Lower lobe of right lung (tissue), 2 donors: ENCODE measurements around the gene DDX51. TPM values are rescaled to one million over a fixed set of nuclear protein-coding genes. Genes with fewer than 3 reads are reported as not detected.

ENCODE experiments used
- ATAC-seq, 2 donors: fragments of 200-7000 bp; cut with Tn5 transposase; one replicate each; pipeline ENCODE4 v1.9.1; 2020 to 2022; ENCODE audit warnings: mild to moderate bottlenecking in 2 of 2, moderate library complexity in 2 of 2
- DNase-seq: peaks from one replicate; pipeline ENCODE4 v3.0.0-alpha.2; 2020
- H3K27ac ChIP-seq: fragments of 200-600 bp; one replicate; pipeline ENCODE4 v1.8.0; 2022
- H3K27me3 ChIP-seq: fragments of 200-600 bp; one replicate; pipeline ENCODE4 v1.8.0; 2022; ENCODE audit warnings: low read depth
- H3K36me3 ChIP-seq: fragments of 200-600 bp; one replicate; pipeline ENCODE4 v1.8.0; 2022; ENCODE audit warnings: mild to moderate bottlenecking
- H3K4me1 ChIP-seq: fragments of 200-600 bp; one replicate; pipeline ENCODE4 v1.8.0; 2022
- H3K4me3 ChIP-seq: fragments of 200-600 bp; one replicate; pipeline ENCODE4 v1.8.0; 2022; ENCODE audit warnings: mild to moderate bottlenecking
- H3K9me3 ChIP-seq: fragments of 200-600 bp; one replicate; pipeline ENCODE4 v1.8.0; 2022
- intact Hi-C: fragments of 100-400 bp; cut with DNase I; formaldehyde crosslinking; loops from one replicate; pipeline ENCODE4 v1.11.0; 2022
- total RNA-seq: library from RNA; stranded (reverse); fragmentation: NEBNext Ultra II Directional; extraction: Animal tissue kit (Norgen Biotek cat#: 25700); gene quantifications from one replicate; pipeline ENCODE4 v1.2.1, GENCODE V29; 2021
- TF ChIP-seq, protein P1 (sequence below): fragments of 200-600 bp; IDR thresholded peaks from one replicate; pipeline ENCODE4 v1.8.0; 2022; ENCODE audit warnings: antibody characterized with exemption, mild to moderate bottlenecking
- donor health status: DM: no; HTN: yes; CAD: no; lungs with severe emphysema.

The DDX51 gene
- total RNA-seq, 1 donor from 2014 or later: 11.9 TPM

DNA sequence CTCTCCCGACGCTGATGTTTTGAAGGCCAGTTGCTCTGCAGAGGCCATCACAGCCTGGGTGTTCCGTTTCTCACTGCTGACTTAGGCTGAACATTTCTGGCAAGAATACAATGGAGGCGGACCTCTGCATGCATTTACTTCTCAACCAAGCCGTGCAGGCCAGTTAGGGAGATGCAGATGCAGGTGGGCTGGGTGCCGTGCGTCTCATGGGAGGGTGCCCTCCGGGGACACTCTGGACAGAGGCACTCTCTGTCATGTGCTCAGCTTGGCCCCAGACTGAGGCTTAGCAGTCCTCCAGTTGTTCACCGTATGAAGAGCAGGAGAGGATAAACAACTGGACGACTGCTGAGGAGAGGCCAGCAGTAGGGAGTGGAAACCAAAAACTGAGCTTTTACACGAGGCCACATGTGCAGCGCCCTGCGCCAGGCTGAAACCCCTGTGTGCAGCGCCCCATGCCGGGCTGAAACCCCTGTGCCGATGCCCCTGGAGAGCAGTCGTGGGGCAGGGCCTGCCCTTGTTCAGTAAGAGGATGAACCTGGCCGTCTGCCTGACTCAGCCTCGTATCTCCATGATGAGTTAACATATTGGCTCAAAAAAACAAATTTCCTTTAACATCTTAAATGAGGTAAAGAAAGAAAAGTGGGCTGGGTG, 32.3 kb downstream of the DDX51 start:
- DNase-seq: no peak
- Histone ChIP-seq H3K27ac (no peak overlapping the region), H3K4me3 (no peak overlapping the region), H3K36me3 (peaks cover 65% of the 10 kb centered on the region), H3K4me1 (no peaks in the 10 kb centered on the region), H3K27me3 (no peaks in the 10 kb centered on the region), H3K9me3 (no peaks in the 10 kb centered on the region)
- TF ChIP-seq, protein P1, sequence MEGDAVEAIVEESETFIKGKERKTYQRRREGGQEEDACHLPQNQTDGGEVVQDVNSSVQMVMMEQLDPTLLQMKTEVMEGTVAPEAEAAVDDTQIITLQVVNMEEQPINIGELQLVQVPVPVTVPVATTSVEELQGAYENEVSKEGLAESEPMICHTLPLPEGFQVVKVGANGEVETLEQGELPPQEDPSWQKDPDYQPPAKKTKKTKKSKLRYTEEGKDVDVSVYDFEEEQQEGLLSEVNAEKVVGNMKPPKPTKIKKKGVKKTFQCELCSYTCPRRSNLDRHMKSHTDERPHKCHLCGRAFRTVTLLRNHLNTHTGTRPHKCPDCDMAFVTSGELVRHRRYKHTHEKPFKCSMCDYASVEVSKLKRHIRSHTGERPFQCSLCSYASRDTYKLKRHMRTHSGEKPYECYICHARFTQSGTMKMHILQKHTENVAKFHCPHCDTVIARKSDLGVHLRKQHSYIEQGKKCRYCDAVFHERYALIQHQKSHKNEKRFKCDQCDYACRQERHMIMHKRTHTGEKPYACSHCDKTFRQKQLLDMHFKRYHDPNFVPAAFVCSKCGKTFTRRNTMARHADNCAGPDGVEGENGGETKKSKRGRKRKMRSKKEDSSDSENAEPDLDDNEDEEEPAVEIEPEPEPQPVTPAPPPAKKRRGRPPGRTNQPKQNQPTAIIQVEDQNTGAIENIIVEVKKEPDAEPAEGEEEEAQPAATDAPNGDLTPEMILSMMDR: no peak
- ATAC-seq: no peak
- intact Hi-C loops: no loop called here

DNA sequence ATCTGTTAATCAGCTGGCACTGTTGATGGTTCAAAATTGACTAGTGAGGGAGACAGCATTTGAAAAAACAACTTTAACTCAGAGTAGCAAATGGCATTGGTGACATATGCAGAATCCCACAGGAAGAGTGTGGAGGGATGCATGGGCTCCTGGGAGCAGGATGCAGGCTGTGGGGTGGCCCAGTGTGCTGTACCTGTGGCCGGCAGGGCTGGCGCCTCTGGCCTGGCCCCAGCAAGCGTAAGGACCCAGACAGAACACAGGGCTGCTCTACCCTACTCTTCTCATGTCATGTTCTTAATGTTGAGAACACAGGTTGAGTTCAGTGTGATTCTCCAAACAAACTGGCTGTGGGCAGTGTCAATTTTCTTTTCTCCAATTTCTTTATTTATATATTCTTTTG, 33.4 kb downstream of the DDX51 start:
- Histone ChIP-seq H3K27ac (no peak overlapping the region), H3K27me3 (no peaks in the 10 kb centered on the region), H3K36me3 (peaks cover 66% of the 10 kb centered on the region), H3K4me1 (no peaks in the 10 kb centered on the region), H3K4me3 (no peak overlapping the region), H3K9me3 (no peaks in the 10 kb centered on the region)
- intact Hi-C loops: no loop called here
- DNase-seq (no peak), ATAC-seq (no peak)
- TF ChIP-seq, protein P1: no peak

DNA sequence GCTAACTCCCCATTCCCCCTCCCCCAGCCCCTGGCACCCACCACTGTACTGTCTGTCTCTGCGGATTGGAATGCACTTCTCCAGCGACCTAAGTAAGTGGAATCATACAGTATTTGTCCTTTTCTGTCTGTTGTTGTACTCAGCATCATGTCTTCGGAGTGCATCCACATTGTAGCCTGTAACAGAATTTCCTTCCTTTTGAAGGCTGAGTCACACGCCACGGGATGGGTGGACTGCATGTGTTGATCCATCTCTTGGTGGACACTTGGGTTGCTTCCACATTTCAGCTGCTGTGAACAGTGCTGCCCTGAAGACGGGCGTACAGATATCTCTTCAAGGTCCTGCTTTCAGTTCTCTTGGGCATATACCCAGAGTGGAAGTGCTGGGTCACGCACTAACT, 34.4 kb downstream of the DDX51 start:
- Histone ChIP-seq H3K9me3 (no peaks in the 10 kb centered on the region), H3K4me1 (no peaks in the 10 kb centered on the region), H3K36me3 (peaks cover 65% of the 10 kb centered on the region), H3K27ac (no peak overlapping the region), H3K27me3 (no peaks in the 10 kb centered on the region), H3K4me3 (no peak overlapping the region)
- no peak for DNase-seq
- intact Hi-C loops: no loop called here
- TF ChIP-seq, protein P1: no peak
- no peak for ATAC-seq

DNA sequence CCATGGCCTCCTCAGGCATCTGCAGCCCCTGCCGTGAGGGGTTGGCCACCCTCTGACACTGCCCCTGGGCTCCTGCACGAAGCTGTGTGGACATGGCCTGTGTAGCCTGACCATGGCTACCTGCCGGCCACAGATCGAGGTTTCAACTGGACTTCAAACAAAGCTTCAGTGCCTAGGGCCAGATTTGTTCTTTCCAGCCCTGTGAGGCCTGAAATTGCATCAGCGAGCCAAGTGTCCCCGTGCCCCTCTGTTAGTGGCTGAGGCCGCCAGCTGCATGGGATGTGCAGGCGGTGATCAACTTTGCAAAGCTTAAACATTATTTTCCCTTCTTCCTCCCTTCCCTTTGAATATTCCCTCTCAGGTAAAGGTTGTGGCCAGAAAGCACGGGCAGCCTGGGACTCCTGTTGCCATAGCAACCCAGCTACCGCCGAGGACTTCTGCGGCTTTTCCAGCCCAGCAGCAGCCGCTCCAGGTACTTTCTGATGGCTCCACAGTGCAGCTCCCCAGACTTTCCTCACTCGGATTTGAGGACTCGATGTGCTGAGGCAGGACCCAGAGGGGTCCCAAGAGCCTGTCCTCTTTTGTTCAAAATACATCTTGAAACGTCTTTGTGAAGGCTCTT, 35.8 kb downstream of the DDX51 start:
- H3K27me3 ChIP-seq: no peaks in the 10 kb centered on the region
- intact Hi-C loops: no loop called here
- TF ChIP-seq, protein P1: no peak
- no peak for ATAC-seq
- no peaks in the 10 kb centered on the region for H3K9me3 ChIP-seq
- H3K27ac ChIP-seq: no peak overlapping the region
- no peaks in the 10 kb centered on the region for H3K4me1 ChIP-seq
- peaks cover 56% of the 10 kb centered on the region for H3K36me3 ChIP-seq
- DNase-seq: no peak
- no peak overlapping the region for H3K4me3 ChIP-seq

DNA sequence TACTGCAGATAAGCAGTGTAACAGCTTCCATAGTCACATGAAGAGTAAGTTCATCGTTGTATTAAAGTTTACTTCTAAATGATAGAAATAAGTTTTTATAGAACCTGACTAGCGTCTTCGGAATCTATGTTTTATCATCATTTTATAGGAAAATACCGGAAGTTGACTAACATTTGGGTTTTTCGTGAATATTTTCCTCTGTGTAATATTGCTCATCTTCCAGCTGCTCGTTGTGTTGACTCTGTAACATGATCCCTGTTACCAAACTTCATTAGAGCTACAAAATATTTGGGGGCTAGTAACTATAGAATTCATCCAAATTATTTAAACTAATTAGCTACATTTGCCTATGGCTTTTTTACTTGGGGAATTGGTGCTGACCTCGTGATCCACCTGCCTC, 37.2 kb downstream of the DDX51 start:
- H3K9me3 ChIP-seq: no peaks in the 10 kb centered on the region
- H3K36me3 ChIP-seq: peaks cover 52% of the 10 kb centered on the region
- no peak overlapping the region for H3K27ac ChIP-seq
- TF ChIP-seq, protein P1: no peak
- DNase-seq (no peak), ATAC-seq (no peak)
- intact Hi-C loops: no loop called here
- no peaks in the 10 kb centered on the region for H3K4me1 ChIP-seq
- H3K27me3 ChIP-seq: no peaks in the 10 kb centered on the region
- no peak overlapping the region for H3K4me3 ChIP-seq
